ENCODE results near the gene GFY. TPM values are rescaled to one million over a fixed set of nuclear protein-coding genes. Genes with fewer than 3 reads are reported as not detected.

Gene GFY
- total and polyA plus RNA-seq, 9 of the 15 experiments (the other 6 are each of a cell fraction or from before 2014, with no cell fraction given), result 0.06 to 0.40 (median 0.19) TPM; not detected in 3

DNA sequence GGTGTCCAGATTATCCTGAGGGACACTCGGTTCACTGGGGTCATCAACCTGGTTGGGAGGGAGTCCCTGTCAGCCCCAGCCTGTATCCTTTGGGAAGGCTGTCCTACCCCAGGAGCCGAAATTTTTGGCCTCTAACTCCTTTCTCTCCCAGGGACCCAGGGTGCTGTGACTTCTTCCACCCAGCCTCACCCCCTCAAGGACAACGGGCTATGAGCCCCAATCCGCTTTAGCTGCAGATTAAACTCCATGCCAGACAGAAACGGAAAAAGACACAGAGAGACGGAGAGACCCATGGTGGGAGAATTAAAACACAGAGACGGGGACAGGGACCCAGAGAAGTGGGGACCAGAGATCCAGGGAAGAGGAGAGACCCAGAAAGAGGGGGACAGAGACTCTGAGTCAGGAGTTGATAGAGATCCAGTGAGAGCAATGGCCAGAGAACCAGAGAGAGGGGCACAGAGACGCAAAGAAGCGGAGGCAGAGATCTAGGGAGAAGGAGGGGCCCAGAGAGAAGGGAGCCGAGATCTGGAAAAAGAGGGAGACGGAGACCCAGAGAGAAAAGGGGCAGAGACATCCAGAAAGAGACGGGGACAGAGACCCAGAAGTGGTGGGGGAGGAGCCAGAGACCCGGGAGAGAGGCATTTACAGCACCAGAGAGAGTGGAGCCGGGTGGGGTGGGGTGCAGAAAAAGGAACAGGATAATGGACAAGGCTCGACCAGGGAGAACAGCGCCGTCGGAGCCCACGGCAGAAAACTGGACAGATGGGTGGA lies 15.4 kb downstream of the GFY start (continued):
- TF ChIP-seq, protein P1, sequence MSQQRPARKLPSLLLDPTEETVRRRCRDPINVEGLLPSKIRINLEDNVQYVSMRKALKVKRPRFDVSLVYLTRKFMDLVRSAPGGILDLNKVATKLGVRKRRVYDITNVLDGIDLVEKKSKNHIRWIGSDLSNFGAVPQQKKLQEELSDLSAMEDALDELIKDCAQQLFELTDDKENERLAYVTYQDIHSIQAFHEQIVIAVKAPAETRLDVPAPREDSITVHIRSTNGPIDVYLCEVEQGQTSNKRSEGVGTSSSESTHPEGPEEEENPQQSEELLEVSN (IDR thresholded peaks at IDR 0.05; ENCODE audit: borderline replicate concordance in 1 of 2, extremely low read depth in 1 of 2, insufficient read depth in 1 of 2, insufficient read length in 1 of 2, low read depth in 1 of 2, low read length in 1 of 2, poor library complexity in 1 of 2, severe bottlenecking in 1 of 2), result no peak
- 0 out of 2 replicates have a peak, but pooled peaks have one; percentile 24 for TF ChIP-seq SMARCE1 (IDR thresholded peaks at IDR 0.05)
- TF ChIP-seq ZNF444 (CRISPR knock-in tag; IDR thresholded peaks at IDR 0.05), result no peak

DNA sequence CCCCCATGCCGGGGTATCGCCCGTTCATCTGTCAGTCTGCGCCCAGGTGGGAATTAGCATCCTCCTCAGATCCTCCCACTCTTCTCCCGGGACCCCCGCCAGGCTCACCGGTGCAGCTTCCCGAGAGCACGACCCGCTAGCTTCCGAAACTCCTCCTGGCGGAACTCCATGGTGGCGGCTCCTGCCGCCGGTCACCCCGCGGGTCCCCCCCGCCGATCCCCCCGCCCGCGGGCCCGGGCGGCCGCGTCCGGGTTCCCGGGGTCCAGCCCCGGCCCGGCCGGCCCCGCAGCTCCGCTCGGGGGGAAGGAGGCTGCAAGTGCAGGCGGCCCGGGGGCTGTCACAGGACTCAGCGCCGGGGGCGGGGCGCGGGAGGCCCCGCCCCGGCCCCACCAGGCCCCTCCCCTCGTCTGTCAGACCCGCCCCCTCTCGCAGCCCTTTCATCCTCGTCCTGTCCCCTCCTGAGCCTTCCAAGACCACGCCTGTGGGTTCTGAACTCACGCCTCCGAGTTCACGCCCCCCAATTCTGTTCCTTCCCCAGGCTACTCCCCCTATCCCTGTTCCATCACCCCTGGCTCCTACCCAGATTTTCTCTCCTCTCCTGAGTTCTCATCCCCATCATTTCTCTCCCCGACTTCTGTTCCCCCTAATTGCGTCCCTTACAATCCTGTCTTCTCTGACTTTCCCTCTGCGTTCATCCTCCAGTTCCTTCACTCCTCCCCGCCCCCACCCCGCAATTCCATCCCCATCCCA lies 16.2 kb downstream of the GFY start, which contains the start of gene SLC17A7:
SLC17A7 (minus strand) TSS at position 318 of the 750 bp plus-strand sequence; CDS start at position 170, 148 bp downstream.
- Histone ChIP-seq H3K36me3 (ENCODE audit: control insufficient read depth, insufficient read depth, low read length) (peaks cover 2% of the 10 kb centered on the region; the same call in 1 of the 3 replicates), H3K9ac (ENCODE audit: insufficient read depth in 1 of 2, low read depth in 2 of 2, low read length in 2 of 2) (peak within 1 kb of the TSS in 1 of 2 experiments; percentile 89; a peak in 3 of 4 replicates), H3K4me2 (ENCODE audit: insufficient read depth, low read length) (peak within 1 kb of the TSS; percentile 87), H3K9me3 (replicated peaks; ENCODE audit: control insufficient read depth, insufficient read depth, low read depth, low read length) (no peaks in the 10 kb centered on the region), H4K20me1 (replicated peaks; ENCODE audit: control insufficient read depth, insufficient read depth, low read length) (no peaks in the 10 kb centered on the region), H3K27ac (ENCODE audit: extremely low read depth, low read depth, low read length) (peak within 1 kb of the TSS; percentile 58; the same call in 2 of the 3 replicates), H3K9me1 (ENCODE audit: control insufficient read depth, insufficient read depth, low read length) (no peaks in the 10 kb centered on the region), H2AFZ (ENCODE audit: low read depth, low read length) (peak within 1 kb of the TSS; percentile 97), H3K79me2 (ENCODE audit: control insufficient read depth, insufficient read depth, low read length) (no peaks in the 10 kb centered on the region), H3K4me3 (peak within 1 kb of the TSS; percentile 84), H3K4me1 (replicated peaks in 1 of 2; ENCODE audit: control insufficient read depth in 2 of 2, insufficient read depth in 2 of 2, low read length in 2 of 2) (peaks cover 31 to 44% of the 10 kb centered on the region in 2 experiments; a peak in 4 of 5 replicates), H3K27me3 (ENCODE audit: control insufficient read depth in 2 of 2, insufficient read depth in 2 of 2, low read length in 2 of 2) (peaks cover 7 to 19% of the 10 kb centered on the region in 2 experiments; a peak in 4 of 5 replicates)
- ATAC-seq, result peak; percentile 46
- no peak for FAIRE-seq
- WGBS (ENCODE audit: insufficient coverage, low coverage, missing lambda C conversion rate), result 6% methylated on average over 19 of the region's 56 CpGs
- POLR2A ChIA-PET, result interaction anchor here (0.6 to 3.7 kb wide), 4 partner anchors 10 to 47 kb away, joined by 3 to 14 read pairs (median 4); no protein-coding TSS in a partner anchor
- DNase-seq (ENCODE audit: extremely low read depth in 1 of 4, low spot score in 3 of 4), result peak; percentile 74 to 88 (median 86)
- no TSS peak for BruUV-seq (replicated peaks)
- in situ Hi-C loops (cut with MboI) (no loop called here), intact Hi-C loops (cut with micrococcal nuclease) (loop anchor here (5.0 to 10.0 kb wide), 2 partner anchors 177 to 289 kb away; no protein-coding TSS in a partner anchor)
- CTCF ChIA-PET (ENCODE audit: low intra/inter-chr PET ratio), result interaction anchor here (0.6 kb wide), 2 partner anchors 216 to 217 kb away, joined by 3 to 4 read pairs; no protein-coding TSS in a partner anchor
- no peak for TF ChIP-seq ELF4 (CRISPR knock-in tag; IDR thresholded peaks at IDR 0.05)
- TF ChIP-seq ZBTB7A (IDR thresholded peaks at IDR 0.05; ENCODE audit: borderline replicate concordance, control insufficient read depth, low read depth, low read length), result peak; percentile 84; the same call in 1 of the 2 replicates
- peak in 1 of 2 experiments; percentile 28; a peak in 1 of 4 replicates for TF ChIP-seq MAZ (CRISPR knock-in tag; conservative IDR thresholded peaks at IDR 0.05 in 1 of 2, IDR thresholded peaks at IDR 0.05 in 1 of 2)
- TF ChIP-seq, protein P2, sequence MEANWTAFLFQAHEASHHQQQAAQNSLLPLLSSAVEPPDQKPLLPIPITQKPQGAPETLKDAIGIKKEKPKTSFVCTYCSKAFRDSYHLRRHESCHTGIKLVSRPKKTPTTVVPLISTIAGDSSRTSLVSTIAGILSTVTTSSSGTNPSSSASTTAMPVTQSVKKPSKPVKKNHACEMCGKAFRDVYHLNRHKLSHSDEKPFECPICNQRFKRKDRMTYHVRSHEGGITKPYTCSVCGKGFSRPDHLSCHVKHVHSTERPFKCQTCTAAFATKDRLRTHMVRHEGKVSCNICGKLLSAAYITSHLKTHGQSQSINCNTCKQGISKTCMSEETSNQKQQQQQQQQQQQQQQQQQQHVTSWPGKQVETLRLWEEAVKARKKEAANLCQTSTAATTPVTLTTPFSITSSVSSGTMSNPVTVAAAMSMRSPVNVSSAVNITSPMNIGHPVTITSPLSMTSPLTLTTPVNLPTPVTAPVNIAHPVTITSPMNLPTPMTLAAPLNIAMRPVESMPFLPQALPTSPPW (CRISPR knock-in tag; IDR thresholded peaks at IDR 0.05), result peak; percentile 74
- TF ChIP-seq RB1 (IDR thresholded peaks at IDR 0.05; ENCODE audit: low read depth), result peak; percentile 40; the same call in 1 of the 2 replicates
- TF ChIP-seq, protein P1 (IDR thresholded peaks at IDR 0.05; ENCODE audit: borderline replicate concordance in 1 of 2, extremely low read depth in 1 of 2, insufficient read depth in 1 of 2, insufficient read length in 1 of 2, low read depth in 1 of 2, low read length in 1 of 2, poor library complexity in 1 of 2, severe bottlenecking in 1 of 2), result peak in 1 of 2 experiments; percentile 13
- no peak for TF ChIP-seq STAT5A (IDR thresholded peaks at IDR 0.05; ENCODE audit: borderline replicate concordance, low read length)
- no peak for TF ChIP-seq RBM25 (IDR thresholded peaks at IDR 0.05; ENCODE audit: low read depth, low read length, severe bottlenecking)
- no peak for TF ChIP-seq SUPT5H (IDR thresholded peaks at IDR 0.05)
- TF ChIP-seq CCNT2 (IDR thresholded peaks at IDR 0.05; ENCODE audit: borderline replicate concordance, extremely low read depth, insufficient read length, low read depth, low read length), result peak; percentile 61
